Neural cell (in vitro differentiated cells): Measurements from ENCODE around the gene FGFR4.

Experiments
- POLR2AphosphoS5 ChIP-seq: IDR thresholded peaks from 2 replicates; pipeline ENCODE4 v1.6.1; 2012
- SMC3 ChIP-seq: fragments of 450-650 bp; conservative IDR thresholded peaks from 2 replicates; pipeline ENCODE4 v1.6.1; 2014; ENCODE audit warnings: antibody characterized with exemption, mild to moderate bottlenecking, moderate library complexity; ENCODE audit not compliant: poor library complexity
- TF ChIP-seq, protein P1 (sequence below): fragments of 450-650 bp; IDR thresholded peaks from 2 replicates; pipeline ENCODE4 v1.5.1; 2014; ENCODE audit warnings: antibody characterized with exemption, mild to moderate bottlenecking, moderate library complexity; ENCODE audit not compliant: poor library complexity, severe bottlenecking

DNA sequence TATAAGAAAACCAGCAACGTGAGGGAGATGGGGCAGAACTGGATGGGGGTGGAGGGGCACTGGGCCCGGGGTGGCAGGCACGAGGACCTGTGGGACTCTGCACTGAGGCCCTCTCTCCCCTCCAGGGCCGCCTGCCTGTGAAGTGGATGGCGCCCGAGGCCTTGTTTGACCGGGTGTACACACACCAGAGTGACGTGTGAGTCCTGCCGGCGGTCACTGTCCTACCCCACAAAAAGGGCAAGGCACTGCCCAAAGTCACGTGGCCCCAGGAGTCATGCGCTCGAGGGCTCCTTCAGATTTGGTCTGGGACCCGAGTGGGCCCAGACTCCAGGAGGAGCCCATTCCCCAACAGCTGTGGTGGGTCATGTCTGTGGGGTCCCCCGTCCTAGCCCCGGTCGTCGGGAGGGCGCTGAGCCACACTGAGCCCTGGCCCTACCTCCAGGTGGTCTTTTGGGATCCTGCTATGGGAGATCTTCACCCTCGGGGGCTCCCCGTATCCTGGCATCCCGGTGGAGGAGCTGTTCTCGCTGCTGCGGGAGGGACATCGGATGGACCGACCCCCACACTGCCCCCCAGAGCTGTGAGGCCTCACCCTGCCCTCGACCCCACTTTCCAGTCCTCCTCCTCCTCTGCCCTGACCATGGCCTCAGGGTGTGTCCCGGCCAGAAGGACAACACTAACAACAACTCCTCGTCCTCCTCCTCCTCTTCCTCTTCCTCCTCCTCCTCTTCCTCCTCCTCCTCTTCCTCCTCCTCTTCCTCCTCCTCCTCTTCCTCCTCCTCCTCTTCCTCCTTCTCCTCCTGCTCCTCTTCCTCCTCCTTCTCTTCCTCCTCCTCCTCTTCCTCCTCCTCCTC lies 9.7 kb downstream of the FGFR4 start:
- TF ChIP-seq, protein P1, sequence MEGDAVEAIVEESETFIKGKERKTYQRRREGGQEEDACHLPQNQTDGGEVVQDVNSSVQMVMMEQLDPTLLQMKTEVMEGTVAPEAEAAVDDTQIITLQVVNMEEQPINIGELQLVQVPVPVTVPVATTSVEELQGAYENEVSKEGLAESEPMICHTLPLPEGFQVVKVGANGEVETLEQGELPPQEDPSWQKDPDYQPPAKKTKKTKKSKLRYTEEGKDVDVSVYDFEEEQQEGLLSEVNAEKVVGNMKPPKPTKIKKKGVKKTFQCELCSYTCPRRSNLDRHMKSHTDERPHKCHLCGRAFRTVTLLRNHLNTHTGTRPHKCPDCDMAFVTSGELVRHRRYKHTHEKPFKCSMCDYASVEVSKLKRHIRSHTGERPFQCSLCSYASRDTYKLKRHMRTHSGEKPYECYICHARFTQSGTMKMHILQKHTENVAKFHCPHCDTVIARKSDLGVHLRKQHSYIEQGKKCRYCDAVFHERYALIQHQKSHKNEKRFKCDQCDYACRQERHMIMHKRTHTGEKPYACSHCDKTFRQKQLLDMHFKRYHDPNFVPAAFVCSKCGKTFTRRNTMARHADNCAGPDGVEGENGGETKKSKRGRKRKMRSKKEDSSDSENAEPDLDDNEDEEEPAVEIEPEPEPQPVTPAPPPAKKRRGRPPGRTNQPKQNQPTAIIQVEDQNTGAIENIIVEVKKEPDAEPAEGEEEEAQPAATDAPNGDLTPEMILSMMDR: no peak
- TF ChIP-seq SMC3: no peak
- no peak for TF ChIP-seq POLR2AphosphoS5
